CD4-positive, alpha-beta T cell treated with Interleukin-12 subunit alpha and Interleukin-12 subunit beta, for 1 hour (primary cell): ENCODE measurements around the gene TEX2.

ENCODE experiments used
- DNase-seq: peaks from one replicate; pipeline ENCODE4 v3.0.0-alpha.2; 2020

Gene TEX2

DNA sequence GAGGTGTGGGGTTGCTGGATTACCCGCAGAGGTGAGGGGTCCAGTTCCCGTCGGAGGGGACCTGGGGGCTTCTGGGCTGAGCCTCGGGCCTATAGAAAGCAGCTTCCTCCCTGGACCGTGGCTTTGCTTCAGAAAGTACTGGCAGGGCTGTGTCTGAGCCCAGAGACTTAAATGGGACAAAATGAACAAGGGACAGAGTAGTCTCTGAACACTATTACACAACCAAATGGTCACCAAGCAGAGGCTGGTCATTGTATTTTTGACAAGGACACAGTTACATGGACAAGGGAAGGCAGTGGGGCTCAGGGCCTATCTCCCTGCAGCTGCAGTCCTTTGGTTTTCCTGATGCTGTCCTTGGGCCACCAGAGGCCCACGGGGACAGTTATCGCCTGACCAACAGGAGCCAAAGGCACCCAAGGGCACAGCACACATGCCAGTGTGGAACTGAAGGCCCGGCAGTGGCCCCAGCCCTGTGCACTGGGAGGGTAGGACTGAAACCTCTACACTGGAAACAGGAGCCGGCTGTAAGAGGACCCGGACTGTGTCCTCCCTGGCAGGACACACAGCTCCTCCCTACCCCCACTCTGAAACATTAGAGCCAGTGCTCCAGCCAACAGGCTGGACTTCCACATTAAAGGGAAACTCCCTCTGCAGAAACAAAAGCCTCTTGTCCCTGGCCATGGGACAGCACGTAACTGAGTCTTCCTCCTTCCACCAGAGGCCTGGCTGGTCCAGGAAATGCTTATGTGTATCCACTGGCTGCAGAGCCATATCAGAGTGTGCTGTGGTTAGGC lies 107.1 kb downstream of the TEX2 start:
- no peak for DNase-seq

- DNase-seq = no peak
Observed at GRCh38 chr17:64155129-64155528, 107.9 kb downstream of the TEX2 start.

GRCh38 chr17:64154717-64155116 lies 108.3 kb downstream of the TEX2 start:
- no peak for DNase-seq

DNA sequence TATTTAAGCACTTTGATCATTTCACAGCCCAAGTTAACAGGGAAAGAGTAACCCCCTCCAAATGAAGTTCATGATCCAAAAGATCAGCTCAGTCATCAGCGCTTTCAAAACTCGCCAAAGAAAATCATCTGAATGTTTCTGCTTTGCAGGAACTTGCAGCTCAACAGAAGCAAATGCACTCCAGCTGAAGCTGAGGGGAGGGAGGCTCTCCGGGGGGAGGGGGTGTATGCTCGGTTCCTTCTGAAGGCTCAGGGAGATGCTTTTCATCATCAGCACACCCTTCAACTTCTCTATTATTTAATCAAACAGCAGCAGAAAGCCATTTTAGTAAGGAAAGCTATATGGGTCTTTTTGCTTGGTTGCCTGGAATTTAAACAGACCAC lies 108.8 kb downstream of the TEX2 start:
- DNase-seq = no peak

DNA sequence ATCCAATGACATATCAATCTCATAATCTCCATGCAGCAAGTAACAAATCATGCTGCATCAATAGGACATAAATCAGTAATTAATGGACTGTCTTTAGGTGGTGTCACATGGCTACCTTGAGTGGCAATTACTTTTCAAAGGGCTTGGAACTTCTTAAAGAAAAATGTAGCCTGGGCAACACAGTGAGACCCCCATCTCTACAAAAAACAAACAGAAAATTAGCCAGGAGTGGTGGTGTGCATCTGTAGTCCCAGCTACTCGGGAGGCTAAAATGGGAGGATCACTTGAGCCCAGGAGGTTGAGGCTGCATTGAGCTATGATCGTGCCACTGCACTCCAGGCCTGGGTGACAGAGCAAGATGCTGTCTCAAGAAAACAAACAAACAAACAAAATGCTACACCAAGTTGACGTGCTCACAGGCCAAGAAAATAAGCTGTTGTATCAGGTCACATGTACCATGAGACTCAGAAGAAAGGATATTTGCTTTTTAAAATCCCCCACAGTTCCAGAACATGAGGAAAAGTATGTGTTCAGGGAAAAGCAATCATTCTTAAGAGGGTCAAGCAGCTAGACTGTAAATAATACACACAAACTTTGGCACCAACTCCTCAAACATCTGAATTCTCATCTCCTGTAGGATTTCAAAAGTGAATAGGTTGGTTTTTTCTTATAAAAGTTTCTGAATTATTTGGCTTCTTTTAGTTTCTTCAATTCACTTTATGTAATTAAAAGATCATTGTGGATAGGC lies 109.3 kb downstream of the TEX2 start:
- DNase-seq = no peak

DNA sequence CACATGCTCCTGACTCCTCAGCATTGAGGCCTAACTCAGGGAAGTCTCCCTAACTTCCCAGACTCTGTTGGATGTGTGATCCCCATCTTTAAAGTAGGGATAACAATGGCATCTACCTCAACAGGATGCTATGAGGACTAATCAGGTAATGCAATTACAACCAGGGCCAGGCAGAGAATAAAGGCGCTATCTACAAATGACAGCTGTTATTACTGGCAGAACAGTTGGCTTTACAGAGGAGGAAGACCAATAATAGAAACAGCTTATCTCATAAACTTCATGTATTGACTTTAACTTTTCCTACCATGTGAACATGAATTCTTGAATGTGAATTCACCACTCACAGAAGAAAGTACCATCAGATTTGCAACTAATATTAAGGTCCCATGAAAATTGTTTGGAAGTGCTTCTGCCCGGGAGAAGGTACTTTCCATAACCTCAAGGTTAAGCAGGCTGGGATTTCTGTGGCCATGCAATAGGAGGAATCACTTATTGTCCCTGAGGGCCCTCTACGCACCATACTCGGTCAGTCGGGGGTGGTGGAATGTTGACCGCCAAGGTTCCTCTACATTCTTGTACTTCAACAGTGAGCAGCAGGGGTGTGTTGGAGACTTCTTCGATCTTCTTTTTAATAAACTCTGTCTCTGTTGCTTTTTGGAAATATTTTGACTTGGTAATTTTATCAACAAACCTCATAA lies 110.5 kb downstream of the TEX2 start:
- DNase-seq = no peak

- no peak for DNase-seq
Observed at GRCh38 chr17:64151016-64151368, 112.1 kb downstream of the TEX2 start.

DNA sequence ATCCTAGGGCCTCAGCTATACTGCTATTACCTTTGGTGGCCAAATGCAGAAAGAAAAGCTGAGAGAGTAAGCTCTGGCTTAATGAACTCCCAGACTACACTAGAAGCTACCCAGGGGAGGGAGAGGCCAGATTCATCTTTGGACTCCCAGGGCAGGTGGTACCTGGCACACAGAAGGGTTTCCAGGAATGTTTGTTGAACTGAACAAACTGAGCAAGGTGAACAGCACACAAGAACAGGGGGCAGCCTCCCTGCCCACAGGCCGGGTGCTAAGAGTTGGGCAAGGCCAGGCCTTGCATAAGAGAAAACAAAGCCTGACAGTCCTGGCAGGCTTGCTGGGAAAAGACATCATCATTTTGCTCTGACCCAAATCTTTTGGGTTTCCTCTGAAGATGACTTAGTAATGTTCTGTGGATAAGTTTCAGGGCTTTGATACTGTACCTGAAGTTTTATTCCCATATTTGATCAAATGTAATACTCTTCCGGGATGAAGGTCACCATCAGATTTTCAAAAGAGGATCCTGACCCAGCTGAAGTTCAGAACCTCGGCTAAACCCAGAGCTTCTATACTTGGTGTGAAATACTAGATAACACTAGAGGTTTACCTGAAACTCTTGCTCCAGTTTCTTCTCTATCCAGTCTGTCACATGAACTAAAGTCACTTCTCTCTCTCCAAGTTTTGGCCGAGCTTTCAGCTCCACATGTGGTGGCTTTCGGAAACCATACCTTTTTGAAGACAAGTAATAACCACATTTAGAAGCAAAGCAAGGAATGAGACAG lies 112.6 kb downstream of the TEX2 start:
- no peak for DNase-seq

DNA sequence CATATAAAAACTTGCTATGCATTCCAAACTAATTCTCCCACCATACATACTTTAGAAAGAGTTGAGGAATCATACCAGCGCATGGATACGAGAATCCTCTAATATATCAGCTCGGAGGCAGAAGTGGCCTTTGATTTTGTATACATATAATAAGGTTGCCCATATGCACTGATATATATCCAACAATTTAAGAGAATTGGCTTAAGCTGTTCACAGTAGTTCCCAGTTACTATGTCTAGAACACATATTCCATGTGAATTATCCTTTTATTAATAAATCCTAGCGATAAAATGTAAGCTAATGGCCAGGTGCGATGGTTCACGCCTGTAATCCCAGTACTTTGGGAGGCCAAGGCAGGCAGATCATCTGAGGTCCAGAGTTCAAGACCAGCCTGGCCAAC lies 113.9 kb downstream of the TEX2 start:
- DNase-seq = no peak

DNA sequence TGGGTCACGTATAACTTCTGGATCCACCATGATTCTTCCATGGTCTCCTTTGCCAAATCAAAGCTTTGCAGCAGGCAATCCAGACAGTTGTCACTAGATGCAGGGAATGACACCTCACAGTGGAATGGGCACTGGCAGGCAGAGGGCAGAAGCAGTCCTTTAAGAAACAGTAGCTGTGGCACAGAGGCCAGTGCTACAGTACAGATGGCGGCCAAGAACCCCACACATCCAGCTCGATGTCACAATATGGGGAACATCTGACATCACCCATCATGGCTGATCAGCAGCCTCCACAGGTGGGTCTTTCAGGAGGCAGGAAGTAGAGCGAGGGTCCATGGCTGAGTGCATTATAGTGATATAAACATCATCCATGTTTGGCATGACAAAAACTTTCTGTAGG lies 114.4 kb downstream of the TEX2 start:
- DNase-seq = no peak

- no peak for DNase-seq
Observed at GRCh38 chr17:64148017-64148631, 114.9 kb downstream of the TEX2 start.

DNA sequence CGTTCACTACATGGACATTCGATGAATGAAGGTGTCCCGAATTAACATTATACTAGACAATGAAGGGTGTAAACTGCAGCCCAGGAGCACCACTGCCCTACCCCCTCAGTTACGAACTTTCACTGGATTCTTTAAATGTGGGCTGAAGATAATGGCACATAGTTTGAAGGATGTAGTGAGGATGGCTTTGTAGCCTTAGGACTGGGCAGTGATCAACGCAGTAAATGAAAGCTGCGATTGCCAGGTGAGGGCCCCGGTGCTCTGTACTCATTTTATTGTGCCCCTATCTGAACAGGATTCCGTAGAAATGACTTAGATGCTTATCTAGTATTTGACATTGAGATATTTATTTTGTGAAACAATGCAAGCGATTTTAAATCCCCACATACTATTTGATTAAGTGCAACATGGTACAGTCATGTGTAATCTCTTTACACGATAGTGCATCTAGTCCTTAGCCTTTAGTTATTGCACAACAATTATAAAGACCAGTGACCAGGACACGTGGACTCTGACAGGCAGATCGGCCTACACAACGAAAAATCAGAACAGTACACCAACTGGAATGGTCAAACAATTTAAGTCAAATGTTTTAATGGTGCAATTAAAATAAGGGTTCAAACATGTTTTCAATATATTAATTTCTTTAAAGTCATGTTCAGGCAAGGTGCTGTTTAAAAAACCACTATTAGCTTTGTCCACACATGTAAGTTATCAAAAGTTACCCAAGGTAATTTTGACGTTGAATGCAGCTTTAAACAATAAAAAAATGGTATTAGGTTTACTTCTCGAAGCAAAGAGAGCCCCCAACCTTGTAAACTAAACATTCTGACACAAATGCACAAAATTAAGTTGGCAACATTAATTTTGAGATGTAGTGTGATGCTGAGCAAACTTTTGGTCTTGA lies 115.7 kb downstream of the TEX2 start:
- peak; percentile 12 for DNase-seq

GRCh38 chr17:64146418-64147109 lies 116.5 kb downstream of the TEX2 start:
- DNase-seq = peak; percentile 52

- peak; percentile 98 for DNase-seq
Observed at GRCh38 chr17:64145751-64146417, 117.2 kb downstream of the TEX2 start.

GRCh38 chr17:64145375-64145750 lies 117.7 kb downstream of the TEX2 start:
- DNase-seq = no peak

- DNase-seq = no peak
Observed at GRCh38 chr17:64139542-64139941, 123.5 kb downstream of the TEX2 start.

GRCh38 chr17:64138441-64138840 lies 124.6 kb downstream of the TEX2 start:
- DNase-seq = no peak

DNA sequence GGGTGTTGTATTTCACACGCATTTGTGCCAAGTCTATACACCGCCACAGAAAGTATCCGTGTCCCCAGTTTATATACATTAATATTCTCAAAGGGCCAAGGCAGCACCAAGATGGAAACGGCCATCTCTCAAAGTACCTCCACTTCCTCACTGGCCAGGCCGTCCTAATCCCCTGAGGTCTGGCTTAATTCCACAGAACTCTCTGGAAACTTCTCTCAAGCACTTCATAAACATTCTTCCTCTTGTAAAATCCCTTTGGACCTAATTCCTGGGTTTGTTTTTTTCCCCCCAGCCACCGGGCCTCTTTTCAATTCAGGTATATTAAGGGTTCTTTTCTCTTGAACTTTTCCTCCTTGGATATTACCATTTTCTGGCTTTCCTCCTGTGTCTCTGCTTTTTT lies 128.1 kb downstream of the TEX2 start:
- DNase-seq = no peak

- DNase-seq = no peak
Observed at GRCh38 chr17:64134216-64134970, 128.7 kb downstream of the TEX2 start.
